Ishikawa (cell line): ENCODE results near the gene MYO9A.

Source experiments
- CEBPB ChIP-seq: IDR thresholded peaks from 2 replicates; pipeline ENCODE4 v1.6.1; 2012
- CREB1 ChIP-seq: IDR thresholded peaks from 2 replicates; pipeline ENCODE4 v1.6.1; 2012; ENCODE audit warnings: low read depth
- EP300 ChIP-seq: IDR thresholded peaks from 2 replicates; pipeline ENCODE4 v1.6.1; 2012; ENCODE audit warnings: borderline replicate concordance
- FOXM1 ChIP-seq: IDR thresholded peaks from 2 replicates; pipeline ENCODE4 v1.6.1; 2012; ENCODE audit warnings: low read depth, borderline replicate concordance
- RAD21 ChIP-seq: IDR thresholded peaks from 2 replicates; pipeline ENCODE4 v1.6.1; 2012; ENCODE audit warnings: low read depth
- TAF1 ChIP-seq: IDR thresholded peaks from 2 replicates; pipeline ENCODE4 v1.6.1; 2012; ENCODE audit warnings: low read depth, mild to moderate bottlenecking
- TEAD4 ChIP-seq: IDR thresholded peaks from 2 replicates; pipeline ENCODE4 v1.6.1; 2012
- YY1 ChIP-seq: IDR thresholded peaks from 2 replicates; pipeline ENCODE4 v1.6.1; 2012; ENCODE audit warnings: low read depth
- TF ChIP-seq, protein P1 (sequence below): IDR thresholded peaks from 2 replicates; pipeline ENCODE4 v1.6.1; 2012; ENCODE audit warnings: low read depth, mild to moderate bottlenecking
- TF ChIP-seq, protein P2 (sequence below): IDR thresholded peaks from 2 replicates; pipeline ENCODE4 v1.6.1; 2012

DNA sequence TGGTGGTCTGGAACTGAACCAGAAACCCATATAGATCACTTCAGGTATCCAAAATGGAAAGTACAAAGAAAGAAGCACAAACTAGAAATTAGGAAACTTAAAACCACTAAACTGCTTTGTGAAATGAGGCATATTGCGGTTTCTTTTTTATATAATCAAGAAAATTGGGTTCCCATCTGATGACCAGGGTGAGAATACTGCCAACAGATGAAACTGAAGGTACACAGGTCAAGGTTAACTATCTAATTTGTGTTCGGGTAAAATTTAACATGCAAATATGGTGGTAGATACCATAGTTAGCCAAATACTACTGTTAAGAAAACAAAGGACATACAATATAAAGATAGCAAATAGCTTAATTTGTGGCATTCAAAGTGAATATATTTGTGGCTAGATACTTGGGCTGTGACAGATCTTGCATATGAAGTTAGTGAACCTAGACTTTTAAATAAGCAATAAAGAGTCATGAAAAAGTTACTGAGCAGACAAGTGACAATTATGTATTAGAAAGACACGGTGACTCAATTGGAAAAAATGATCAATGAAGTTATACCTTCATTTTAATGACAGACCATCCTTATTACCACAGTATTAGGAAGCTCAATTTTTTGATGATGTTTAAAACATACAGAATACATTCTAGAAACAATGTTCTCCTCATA, 180.2 kb downstream of the MYO9A start:
- TF ChIP-seq, protein P1, sequence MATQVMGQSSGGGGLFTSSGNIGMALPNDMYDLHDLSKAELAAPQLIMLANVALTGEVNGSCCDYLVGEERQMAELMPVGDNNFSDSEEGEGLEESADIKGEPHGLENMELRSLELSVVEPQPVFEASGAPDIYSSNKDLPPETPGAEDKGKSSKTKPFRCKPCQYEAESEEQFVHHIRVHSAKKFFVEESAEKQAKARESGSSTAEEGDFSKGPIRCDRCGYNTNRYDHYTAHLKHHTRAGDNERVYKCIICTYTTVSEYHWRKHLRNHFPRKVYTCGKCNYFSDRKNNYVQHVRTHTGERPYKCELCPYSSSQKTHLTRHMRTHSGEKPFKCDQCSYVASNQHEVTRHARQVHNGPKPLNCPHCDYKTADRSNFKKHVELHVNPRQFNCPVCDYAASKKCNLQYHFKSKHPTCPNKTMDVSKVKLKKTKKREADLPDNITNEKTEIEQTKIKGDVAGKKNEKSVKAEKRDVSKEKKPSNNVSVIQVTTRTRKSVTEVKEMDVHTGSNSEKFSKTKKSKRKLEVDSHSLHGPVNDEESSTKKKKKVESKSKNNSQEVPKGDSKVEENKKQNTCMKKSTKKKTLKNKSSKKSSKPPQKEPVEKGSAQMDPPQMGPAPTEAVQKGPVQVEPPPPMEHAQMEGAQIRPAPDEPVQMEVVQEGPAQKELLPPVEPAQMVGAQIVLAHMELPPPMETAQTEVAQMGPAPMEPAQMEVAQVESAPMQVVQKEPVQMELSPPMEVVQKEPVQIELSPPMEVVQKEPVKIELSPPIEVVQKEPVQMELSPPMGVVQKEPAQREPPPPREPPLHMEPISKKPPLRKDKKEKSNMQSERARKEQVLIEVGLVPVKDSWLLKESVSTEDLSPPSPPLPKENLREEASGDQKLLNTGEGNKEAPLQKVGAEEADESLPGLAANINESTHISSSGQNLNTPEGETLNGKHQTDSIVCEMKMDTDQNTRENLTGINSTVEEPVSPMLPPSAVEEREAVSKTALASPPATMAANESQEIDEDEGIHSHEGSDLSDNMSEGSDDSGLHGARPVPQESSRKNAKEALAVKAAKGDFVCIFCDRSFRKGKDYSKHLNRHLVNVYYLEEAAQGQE = no peak
- TF ChIP-seq EP300 = no peak
- TF ChIP-seq, protein P2, sequence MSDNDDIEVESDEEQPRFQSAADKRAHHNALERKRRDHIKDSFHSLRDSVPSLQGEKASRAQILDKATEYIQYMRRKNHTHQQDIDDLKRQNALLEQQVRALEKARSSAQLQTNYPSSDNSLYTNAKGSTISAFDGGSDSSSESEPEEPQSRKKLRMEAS = no peak
- TF ChIP-seq YY1 = no peak
- no peak for TF ChIP-seq TEAD4
- TF ChIP-seq CEBPB = no peak
- TF ChIP-seq RAD21 = no peak
- TF ChIP-seq FOXM1 = no peak
- no peak for TF ChIP-seq CREB1
- no peak for TF ChIP-seq TAF1
